ENCODE results near the gene PPP1R9B. TPM values are rescaled to one million over a fixed set of nuclear protein-coding genes. Genes with fewer than 3 reads are reported as not detected.

The PPP1R9B gene
- total and polyA plus RNA-seq, 2 donors (not counting 1 experiment from before 2014, with no cell fraction given) = 80.7 to 220 TPM

GRCh38 chr17:50173335-50173941 is 23.0 kb upstream of the PPP1R9B start:
- no peaks in the 10 kb centered on the region for H3K9me3 Mint-ChIP-seq (ENCODE audit: insufficient read depth)
- Histone ChIP-seq H3K9me3 (ENCODE audit: control extremely low read depth in 1 of 3, control insufficient read depth in 2 of 3, insufficient read depth in 1 of 3, low read length in 2 of 3) (no peaks in the 10 kb centered on the region), H3K27me3 (replicated peaks in 1 of 4; ENCODE audit: control extremely low read depth in 1 of 4, control insufficient read depth in 3 of 4, insufficient read depth in 4 of 4, low read length in 3 of 4) (no peaks in the 10 kb centered on the region), H3K36me3 (replicated peaks in 1 of 2; ENCODE audit: control extremely low read depth in 1 of 2, control insufficient read depth in 1 of 2, extremely low read depth in 1 of 2, insufficient read depth in 2 of 2, low read length in 1 of 2) (no peaks in the 10 kb centered on the region), H3K4me2 (replicated peaks; ENCODE audit: low read depth, low read length, poor library complexity, severe bottlenecking) (no peak overlapping the region), H3K79me2 (ENCODE audit: control insufficient read depth, insufficient read depth, low read length) (no peaks in the 10 kb centered on the region), H2AFZ (ENCODE audit: insufficient read depth, low read depth, low read length, poor library complexity, severe bottlenecking) (no peak overlapping the region), H3K27ac (ENCODE audit: low read length in 2 of 2) (no peak overlapping the region), H3K4me1 (ENCODE audit: control insufficient read depth in 2 of 2, insufficient read depth in 2 of 2, low read length in 2 of 2) (peaks cover 14 to 21% of the 10 kb centered on the region in 2 donors), H3K9ac (ENCODE audit: low read length) (no peak overlapping the region), H3K4me3 (ENCODE audit: control extremely low read depth in 1 of 5, extremely low read depth in 1 of 5, insufficient read depth in 1 of 5, low read depth in 2 of 5, low read length in 4 of 5) (no peak overlapping the region), H4K20me1 (ENCODE audit: control insufficient read depth, insufficient read depth, low read length, poor library complexity, severe bottlenecking) (no peaks in the 10 kb centered on the region)
- ATAC-seq (ENCODE audit: low read depth) = no peak
- intact Hi-C loops (cut with micrococcal nuclease) = no loop called here
- H3K4me1 Mint-ChIP-seq = peaks cover 15% of the 10 kb centered on the region
- no peak for DNase-seq
- no peak overlapping the region for H3K4me3 Mint-ChIP-seq
- POLR2A ChIA-PET = no interaction called here
- TF ChIP-seq CTCF (IDR thresholded peaks at IDR 0.05) = no peak
- 91% methylated on average over 8 of the region's 10 CpGs for WGBS (ENCODE audit: insufficient coverage)
- CTCF ChIA-PET = interaction anchor here (0.5 to 1.4 kb wide), 5 partner anchors 9 to 121 kb away, joined by 3 to 4 read pairs (median 3); no protein-coding TSS in a partner anchor
- H3K27me3 Mint-ChIP-seq = no peaks in the 10 kb centered on the region
- H3K27ac Mint-ChIP-seq = no peak overlapping the region

DNA sequence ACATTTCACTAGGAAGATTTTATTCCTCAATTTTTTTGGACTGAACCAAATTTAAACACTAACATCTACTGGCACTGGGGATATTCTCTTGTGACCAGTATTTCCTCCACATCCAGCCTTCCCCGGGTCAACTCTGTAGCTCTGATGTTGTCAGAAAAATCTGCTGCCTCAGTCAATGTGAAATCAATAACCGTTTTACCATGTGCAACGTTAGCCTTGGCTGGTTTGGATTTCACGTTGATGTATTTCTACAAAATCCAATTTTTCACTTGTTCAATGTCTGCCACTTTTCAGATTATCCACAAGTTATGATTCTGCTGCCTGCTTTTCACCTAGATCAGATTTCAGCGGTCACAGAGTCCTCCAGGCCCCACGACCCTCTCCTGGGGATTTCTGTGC is 22.5 kb upstream of the PPP1R9B start:
- peaks cover 14 to 21% of the 10 kb centered on the region in 2 donors for H3K4me1 ChIP-seq (ENCODE audit: control insufficient read depth in 2 of 2, insufficient read depth in 2 of 2, low read length in 2 of 2)
- H2AFZ ChIP-seq (ENCODE audit: insufficient read depth, low read depth, low read length, poor library complexity, severe bottlenecking) = no peak overlapping the region
- ATAC-seq (ENCODE audit: low read depth) = no peak
- Mint-ChIP-seq H3K4me1 (peaks cover 10% of the 10 kb centered on the region), H3K4me3 (no peak overlapping the region), H3K9me3 (ENCODE audit: insufficient read depth) (no peaks in the 10 kb centered on the region), H3K27me3 (no peaks in the 10 kb centered on the region), H3K27ac (no peak overlapping the region)
- no peaks in the 10 kb centered on the region for H4K20me1 ChIP-seq (ENCODE audit: control insufficient read depth, insufficient read depth, low read length, poor library complexity, severe bottlenecking)
- H3K36me3 ChIP-seq (replicated peaks in 1 of 2; ENCODE audit: control extremely low read depth in 1 of 2, control insufficient read depth in 1 of 2, extremely low read depth in 1 of 2, insufficient read depth in 2 of 2, low read length in 1 of 2) = no peaks in the 10 kb centered on the region
- no peak overlapping the region for H3K4me2 ChIP-seq (replicated peaks; ENCODE audit: low read depth, low read length, poor library complexity, severe bottlenecking)
- ChIA-PET POLR2A (no interaction called here), CTCF (interaction anchor here (1.4 to 5.9 kb wide), 2 partner anchors 25 kb away, joined by 4 to 49 read pairs; no protein-coding TSS in a partner anchor)
- H3K4me3 ChIP-seq (ENCODE audit: control extremely low read depth in 1 of 5, extremely low read depth in 1 of 5, insufficient read depth in 1 of 5, low read depth in 2 of 5, low read length in 4 of 5) = no peak overlapping the region
- peaks cover 4% of the 10 kb centered on the region for H3K79me2 ChIP-seq (ENCODE audit: control insufficient read depth, insufficient read depth, low read length)
- no peaks in the 10 kb centered on the region for H3K9me3 ChIP-seq (ENCODE audit: control extremely low read depth in 1 of 3, control insufficient read depth in 2 of 3, insufficient read depth in 1 of 3, low read length in 2 of 3)
- H3K9ac ChIP-seq (ENCODE audit: low read length) = no peak overlapping the region
- DNase-seq = no peak
- intact Hi-C loops (cut with micrococcal nuclease) = no loop called here
- TF ChIP-seq CTCF (IDR thresholded peaks at IDR 0.05) (no peak), EZH2 (IDR thresholded peaks at IDR 0.05; ENCODE audit: borderline replicate concordance, insufficient read depth, low read depth, low read length, poor library complexity, severe bottlenecking) (no peak)
- no peaks in the 10 kb centered on the region for H3K27me3 ChIP-seq (replicated peaks in 1 of 4; ENCODE audit: control extremely low read depth in 1 of 4, control insufficient read depth in 3 of 4, insufficient read depth in 4 of 4, low read length in 3 of 4)
- 91% methylated on average over 6 of the region's 6 CpGs for WGBS (ENCODE audit: insufficient coverage)
- H3K27ac ChIP-seq (ENCODE audit: low read length in 2 of 2) = no peak overlapping the region
